Activated naive CD4-positive, alpha-beta T cell treated with Interleukin-2 at 50 U/mL for 16 hours (primary cell): ENCODE measurements around the gene ZBTB38.
A peak's percentile ranks its signal among the peaks of the same experiment; 100 is the strongest.

Experiments used
- DNase-seq: peaks from one replicate; pipeline ENCODE4 v3.0.0-alpha.2; 2020

Gene ZBTB38

GRCh38 chr3:141406265-141406664 lies 38.0 kb downstream of the ZBTB38 start:
- no peak for DNase-seq

GRCh38 chr3:141407047-141407446 lies 38.7 kb downstream of the ZBTB38 start:
- no peak for DNase-seq

GRCh38 chr3:141407825-141408224 lies 39.5 kb downstream of the ZBTB38 start:
- no peak for DNase-seq

GRCh38 chr3:141408596-141408995 lies 40.3 kb downstream of the ZBTB38 start:
- DNase-seq: no peak

GRCh38 chr3:141409940-141410241 lies 41.6 kb downstream of the ZBTB38 start:
- no peak for DNase-seq

- DNase-seq: no peak
These were observed 42.1 kb downstream of the ZBTB38 start for GRCh38 chr3:141410408-141410807.

GRCh38 chr3:141410846-141411245 lies 42.5 kb downstream of the ZBTB38 start:
- no peak for DNase-seq

- DNase-seq: peak; percentile 30
These were observed 43.0 kb downstream of the ZBTB38 start for GRCh38 chr3:141411251-141411771.

GRCh38 chr3:141412087-141412935 lies 44.0 kb downstream of the ZBTB38 start:
- peak; percentile 48 for DNase-seq

- DNase-seq: no peak
These were observed 44.6 kb downstream of the ZBTB38 start for GRCh38 chr3:141412936-141413354.

- no peak for DNase-seq
These were observed 45.1 kb downstream of the ZBTB38 start for GRCh38 chr3:141413391-141413790.

GRCh38 chr3:141413801-141414689 lies 45.7 kb downstream of the ZBTB38 start:
- DNase-seq: peak; percentile 28

- no peak for DNase-seq
These were observed 46.6 kb downstream of the ZBTB38 start for GRCh38 chr3:141414800-141415462.

GRCh38 chr3:141415953-141416352 lies 47.6 kb downstream of the ZBTB38 start:
- no peak for DNase-seq
